PFSK-1 (cell line): ENCODE results near the gene PIGBOS1.

Experiments
- FOXP2 ChIP-seq: optimal IDR thresholded peaks from 2 replicates; pipeline ENCODE3; 2011; ENCODE audit warnings: borderline replicate concordance, control low read depth, inconsistent platforms; ENCODE audit not compliant: insufficient read depth; ENCODE audit errors: extremely low read length, extremely low read depth
- POLR2AphosphoS5 ChIP-seq: IDR thresholded peaks from 2 replicates; pipeline ENCODE4 v1.6.1; 2012; ENCODE audit warnings: low read depth, mild to moderate bottlenecking, control low read depth, low read length, moderate library complexity
- REST ChIP-seq, 2 experiments: IDR thresholded peaks; 2 replicates each; pipeline versions ENCODE4 v1.6.1 to v1.8.0; 2011 to 2012; ENCODE audit warnings: low read depth in 2 of 2, low read length in 2 of 2, control low read depth in 1 of 2, inconsistent platforms in 1 of 2, mild to moderate bottlenecking in 1 of 2, moderate library complexity in 1 of 2; ENCODE audit not compliant: insufficient read depth in 1 of 2
- SIN3A ChIP-seq: IDR thresholded peaks from 2 replicates; pipeline ENCODE4 v1.6.1; 2012; ENCODE audit warnings: mild to moderate bottlenecking, low read length, moderate library complexity, borderline replicate concordance; ENCODE audit not compliant: insufficient read depth
- TAF1 ChIP-seq: IDR thresholded peaks from 2 replicates; pipeline ENCODE4 v1.6.1; 2012; ENCODE audit warnings: low read length, control low read depth, borderline replicate concordance; ENCODE audit not compliant: insufficient read depth

The PIGBOS1 gene

DNA sequence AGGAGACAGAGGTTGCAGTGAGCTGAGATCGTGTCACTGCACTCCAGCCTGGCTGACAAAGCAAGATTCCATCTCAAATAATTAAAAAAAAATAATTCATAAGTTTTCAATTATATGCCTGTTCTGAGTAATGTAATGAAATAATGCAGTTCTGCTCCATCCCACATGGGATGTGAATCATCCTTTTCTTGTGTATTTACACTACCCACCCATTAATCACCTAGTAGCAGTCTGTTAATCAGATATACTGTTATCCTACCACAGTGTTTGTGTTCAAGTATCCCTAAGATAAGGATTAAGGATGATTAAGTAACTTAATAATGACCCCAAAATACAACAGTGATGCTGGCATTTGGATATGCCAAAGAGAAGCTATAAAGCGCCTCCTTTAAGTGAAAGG is 38.9 kb upstream of the PIGBOS1 start:
- TF ChIP-seq TAF1 (no peak), FOXP2 (no peak), SIN3A (no peak), REST (IDR thresholded peaks at IDR 0.05; ENCODE audit: insufficient read depth in 1 of 2, low read depth in 2 of 2, low read length in 2 of 2) (no peak), POLR2AphosphoS5 (no peak)

GRCh38 chr15:55356985-55357585 is 38.2 kb upstream of the PIGBOS1 start:
- TF ChIP-seq REST (IDR thresholded peaks at IDR 0.05; ENCODE audit: insufficient read depth in 1 of 2, low read depth in 2 of 2, low read length in 2 of 2) = no peak
- no peak for TF ChIP-seq TAF1
- no peak for TF ChIP-seq FOXP2
- no peak for TF ChIP-seq POLR2AphosphoS5
- no peak for TF ChIP-seq SIN3A

GRCh38 chr15:55353025-55353424 is 34.1 kb upstream of the PIGBOS1 start:
- no peak for TF ChIP-seq SIN3A
- TF ChIP-seq TAF1 = no peak
- TF ChIP-seq POLR2AphosphoS5 = no peak
- TF ChIP-seq FOXP2 = no peak
- no peak for TF ChIP-seq REST (IDR thresholded peaks at IDR 0.05; ENCODE audit: insufficient read depth in 1 of 2, low read depth in 2 of 2, low read length in 2 of 2)

DNA sequence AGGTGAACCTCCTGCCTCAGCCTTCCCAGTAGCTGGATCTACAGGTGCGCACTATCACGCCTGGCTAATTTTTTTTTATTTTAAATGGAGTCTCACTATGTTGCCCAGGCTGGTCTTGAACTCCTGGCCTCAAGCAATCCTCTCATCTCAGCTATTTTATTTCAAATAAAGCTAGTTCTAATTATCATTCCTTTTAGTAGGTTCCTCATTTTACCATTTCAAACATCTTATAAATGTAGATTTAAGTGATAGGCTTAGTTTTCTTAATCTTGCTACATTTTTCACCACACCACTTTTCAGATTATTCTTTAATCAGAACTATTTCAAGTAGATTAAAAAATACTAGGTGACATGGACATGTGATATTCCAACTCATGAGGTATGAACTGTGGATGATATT is 30.4 kb upstream of the PIGBOS1 start:
- TF ChIP-seq REST (IDR thresholded peaks at IDR 0.05; ENCODE audit: insufficient read depth in 1 of 2, low read depth in 2 of 2, low read length in 2 of 2) = no peak
- TF ChIP-seq TAF1 = no peak
- TF ChIP-seq SIN3A = no peak
- no peak for TF ChIP-seq FOXP2
- TF ChIP-seq POLR2AphosphoS5 = no peak
